WI38 (cell line): ENCODE results near the gene CSRNP3.

Experiments
- H3K4me3 ChIP-seq: 2 replicates; pipeline ENCODE4 v1.5.1; 2011; ENCODE audit warnings: low read depth, mild to moderate bottlenecking, control low read depth, low read length
- TF ChIP-seq, protein P1 (sequence below): IDR thresholded peaks from 2 replicates; pipeline ENCODE4 v1.5.1; 2012; ENCODE audit warnings: low read depth, mild to moderate bottlenecking, control low read depth, low read length

Gene CSRNP3

DNA sequence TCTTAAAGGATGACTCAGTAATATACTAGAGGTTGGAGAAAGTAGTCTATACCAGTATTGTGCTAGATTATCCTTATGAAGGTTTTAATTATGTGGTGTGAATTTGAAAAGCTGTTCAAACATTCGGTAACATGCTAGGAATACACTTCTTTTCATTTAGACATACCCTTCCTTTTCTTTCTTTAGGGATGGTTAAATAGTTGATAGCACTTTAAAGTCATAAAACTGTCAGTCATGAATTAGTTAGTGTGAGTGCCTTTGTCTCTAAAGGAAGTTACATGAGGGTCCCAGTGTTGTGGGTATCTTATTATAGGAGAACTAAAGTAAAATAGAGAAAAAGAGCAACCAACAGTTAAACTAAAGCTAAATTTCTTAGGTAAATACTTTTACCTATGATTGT, 149.3 kb downstream of the CSRNP3 start:
- no peak overlapping the region for H3K4me3 ChIP-seq
- TF ChIP-seq, protein P1, sequence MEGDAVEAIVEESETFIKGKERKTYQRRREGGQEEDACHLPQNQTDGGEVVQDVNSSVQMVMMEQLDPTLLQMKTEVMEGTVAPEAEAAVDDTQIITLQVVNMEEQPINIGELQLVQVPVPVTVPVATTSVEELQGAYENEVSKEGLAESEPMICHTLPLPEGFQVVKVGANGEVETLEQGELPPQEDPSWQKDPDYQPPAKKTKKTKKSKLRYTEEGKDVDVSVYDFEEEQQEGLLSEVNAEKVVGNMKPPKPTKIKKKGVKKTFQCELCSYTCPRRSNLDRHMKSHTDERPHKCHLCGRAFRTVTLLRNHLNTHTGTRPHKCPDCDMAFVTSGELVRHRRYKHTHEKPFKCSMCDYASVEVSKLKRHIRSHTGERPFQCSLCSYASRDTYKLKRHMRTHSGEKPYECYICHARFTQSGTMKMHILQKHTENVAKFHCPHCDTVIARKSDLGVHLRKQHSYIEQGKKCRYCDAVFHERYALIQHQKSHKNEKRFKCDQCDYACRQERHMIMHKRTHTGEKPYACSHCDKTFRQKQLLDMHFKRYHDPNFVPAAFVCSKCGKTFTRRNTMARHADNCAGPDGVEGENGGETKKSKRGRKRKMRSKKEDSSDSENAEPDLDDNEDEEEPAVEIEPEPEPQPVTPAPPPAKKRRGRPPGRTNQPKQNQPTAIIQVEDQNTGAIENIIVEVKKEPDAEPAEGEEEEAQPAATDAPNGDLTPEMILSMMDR = no peak

DNA sequence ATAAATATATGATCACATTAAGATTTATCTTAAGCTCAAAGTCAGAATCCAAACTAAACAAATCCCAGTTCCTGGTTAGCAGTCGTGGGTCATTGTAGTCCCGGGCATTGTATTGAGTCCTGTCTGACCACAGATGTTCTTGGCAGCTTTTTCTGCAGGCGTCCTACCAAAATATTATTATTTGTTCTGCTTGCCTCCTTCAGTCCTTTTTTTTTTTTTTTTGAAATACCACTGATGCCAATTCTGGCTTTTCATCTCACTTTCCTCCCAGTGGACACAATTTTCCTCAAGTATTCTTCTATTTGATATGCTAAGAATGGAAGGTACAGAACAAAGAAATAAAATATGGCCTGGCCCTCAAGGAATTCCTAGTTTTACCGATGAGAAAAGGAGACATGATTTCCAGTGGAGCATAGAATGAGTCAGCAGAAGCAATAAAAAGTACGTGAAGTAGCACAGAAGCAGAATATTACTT, 151.6 kb downstream of the CSRNP3 start:
- TF ChIP-seq, protein P1 = no peak

DNA sequence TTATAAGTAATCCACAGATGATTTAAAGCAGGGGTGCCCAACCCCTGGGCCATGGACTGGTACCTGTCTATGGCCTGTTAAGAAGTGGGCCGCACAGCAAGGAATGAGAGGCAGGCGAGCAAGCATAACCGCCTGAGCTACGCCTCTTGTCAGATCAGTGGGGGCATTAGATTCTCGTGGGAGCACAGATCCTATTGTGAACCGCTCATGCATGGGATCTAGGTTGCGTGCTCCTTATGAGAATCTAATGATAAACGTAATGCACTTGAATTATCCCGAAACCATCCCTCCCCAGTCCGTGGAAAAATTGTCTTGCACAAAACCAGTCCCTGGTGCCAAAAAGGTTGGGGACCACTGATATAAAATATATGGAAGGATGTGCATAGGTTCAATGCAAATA, 153.7 kb downstream of the CSRNP3 start:
- H3K4me3 ChIP-seq = no peak overlapping the region
- TF ChIP-seq, protein P1 = no peak

More for the DNA sequence above, 151.6 kb downstream of the CSRNP3 start:
- no peak overlapping the region for H3K4me3 ChIP-seq

DNA sequence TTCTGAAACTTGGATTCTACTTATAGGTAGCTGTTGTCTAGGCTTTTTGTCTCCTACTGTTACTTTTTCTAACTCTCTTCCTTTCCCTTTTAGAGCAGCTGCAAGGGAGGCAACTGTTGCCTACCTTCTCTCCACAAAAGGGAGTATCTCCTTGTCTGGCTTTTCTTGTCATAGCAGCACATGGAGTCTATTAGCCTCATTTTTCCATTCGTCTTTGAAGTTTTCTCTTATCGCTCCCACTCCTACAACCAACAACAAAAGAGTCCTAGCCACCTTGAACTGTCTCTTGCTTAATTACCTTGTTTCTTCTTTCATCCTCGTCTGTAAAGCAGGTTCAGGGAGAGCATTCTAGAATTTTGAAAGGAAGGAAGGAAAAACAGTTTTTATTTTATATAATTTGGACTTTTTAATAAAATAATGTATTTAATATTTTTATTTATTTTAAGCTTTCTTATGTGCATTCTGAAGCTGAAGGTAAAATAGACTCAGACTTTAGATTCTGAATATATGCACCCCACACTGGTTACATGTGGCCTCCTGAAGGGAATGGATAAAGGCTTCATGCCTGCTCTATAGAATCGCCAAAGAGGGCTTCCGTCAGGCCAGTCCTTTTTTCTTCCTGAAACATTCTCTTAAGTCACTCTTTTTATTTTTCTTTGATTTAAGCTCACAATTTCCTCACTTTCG, 154.4 kb downstream of the CSRNP3 start:
- TF ChIP-seq, protein P1 = no peak
- no peak overlapping the region for H3K4me3 ChIP-seq

DNA sequence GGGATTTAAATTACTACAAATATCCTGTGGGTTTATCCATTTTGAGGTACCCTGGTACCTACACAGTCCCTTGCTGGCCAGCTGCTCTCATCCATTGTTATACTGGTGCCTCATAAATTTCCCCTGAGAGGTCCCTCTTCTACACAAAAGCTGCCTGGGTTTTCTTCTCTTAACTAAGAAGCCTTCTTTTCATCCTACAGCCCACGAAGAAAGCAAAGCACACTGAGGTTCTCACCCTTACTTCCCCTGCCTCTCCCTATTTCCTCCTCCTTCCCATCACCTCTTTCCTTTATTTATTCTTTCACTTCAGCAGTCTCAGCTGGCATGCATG, 154.9 kb downstream of the CSRNP3 start:
- no peak overlapping the region for H3K4me3 ChIP-seq
- TF ChIP-seq, protein P1 = no peak

DNA sequence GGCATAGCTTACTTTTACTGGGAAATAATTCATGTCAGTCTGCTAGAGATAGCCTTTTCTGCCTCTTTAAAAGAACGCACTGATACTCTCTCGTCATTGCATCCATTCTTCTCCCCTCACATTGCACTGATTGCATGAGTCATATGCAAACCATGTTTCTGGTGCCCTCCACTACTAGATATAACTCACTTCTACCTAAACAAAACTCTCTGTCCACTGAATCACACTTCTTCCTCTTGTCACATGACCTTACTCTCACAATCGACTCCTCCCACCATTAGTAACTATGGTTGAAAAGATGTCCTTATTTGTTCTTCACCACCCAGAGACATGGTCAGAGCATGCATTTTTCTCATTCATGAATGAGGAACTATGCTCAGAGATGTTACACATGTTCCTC, 158.0 kb downstream of the CSRNP3 start:
- no peak overlapping the region for H3K4me3 ChIP-seq
- TF ChIP-seq, protein P1 = no peak

DNA sequence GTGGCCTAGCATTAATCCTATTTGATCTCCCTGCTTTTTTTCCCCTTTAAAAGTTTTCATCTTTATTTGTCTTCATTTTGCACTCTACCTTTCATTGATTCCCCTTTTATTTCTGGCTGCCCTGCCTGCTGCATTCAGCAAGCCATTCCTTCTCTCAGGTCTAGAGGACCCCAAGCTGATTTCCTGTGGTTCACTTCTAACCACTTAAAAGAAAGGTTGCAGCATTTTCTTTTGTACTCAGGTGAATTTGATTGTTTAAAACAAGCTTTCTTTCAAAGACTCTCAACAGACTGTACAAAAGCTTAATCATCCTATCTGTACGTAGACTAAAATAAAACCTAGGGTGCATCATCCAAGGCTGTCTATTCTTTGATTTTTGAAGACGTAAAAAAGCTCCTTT, 160.3 kb downstream of the CSRNP3 start:
- H3K4me3 ChIP-seq = no peak overlapping the region
- TF ChIP-seq, protein P1 = no peak
